Suprapubic skin (tissue), 4 donors: Measurements from ENCODE around the gene GNAL.

Source experiments
- EP300 ChIP-seq: sonication (generic); formaldehyde crosslinking; IDR thresholded peaks from one replicate; pipeline ENCODE4 v1.6.1; 2017; ENCODE audit warnings: antibody characterized with exemption
- POLR2A ChIP-seq, 2 donors: fragments of 450-650 bp; IDR thresholded peaks; one replicate each; pipeline ENCODE4 v1.6.1; 2017; ENCODE audit warnings: antibody characterized with exemption in 2 of 2, mild to moderate bottlenecking in 2 of 2, moderate library complexity in 2 of 2
- POLR2AphosphoS5 ChIP-seq, 3 donors: sonication (generic); formaldehyde crosslinking; IDR thresholded peaks; one replicate each; pipeline ENCODE4 v1.6.1; 2017; ENCODE audit warnings: antibody characterized with exemption in 3 of 3
- TF ChIP-seq, protein P1 (sequence below), 2 donors: fragments of 200-600 bp in 1 of 2; fragments of 450-650 bp in 1 of 2; sonication (generic) in 1 of 2; IDR thresholded peaks; one replicate each; pipeline ENCODE4 v1.5.1; 2016 to 2019; ENCODE audit warnings: antibody characterized with exemption in 2 of 2, mild to moderate bottlenecking in 1 of 2, moderate library complexity in 1 of 2

DNA sequence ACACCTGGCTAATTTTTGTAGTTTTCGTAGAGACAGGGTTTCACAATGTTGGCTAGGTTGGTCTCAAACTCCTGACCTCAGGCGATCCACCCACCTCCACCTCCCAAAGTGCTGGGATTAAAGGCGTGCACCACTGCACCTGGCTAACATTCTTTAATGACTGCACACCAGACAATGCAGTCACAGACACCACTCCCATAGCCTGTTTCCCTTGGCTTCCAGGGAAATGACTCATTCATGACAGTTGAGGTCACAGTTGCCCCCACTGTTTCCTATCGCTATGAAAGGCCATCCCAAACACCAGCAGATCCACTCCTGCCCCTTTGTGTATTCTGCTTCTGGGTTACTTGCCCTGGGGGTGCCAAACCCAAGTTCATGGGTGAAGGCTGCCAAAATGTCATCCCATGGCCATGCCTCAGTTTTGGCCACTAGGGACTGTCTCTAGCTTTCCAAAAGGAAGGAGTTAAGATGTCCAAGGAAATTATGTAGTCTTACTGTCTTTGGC is 170.9 kb downstream of the GNAL start:
- TF ChIP-seq, protein P1, sequence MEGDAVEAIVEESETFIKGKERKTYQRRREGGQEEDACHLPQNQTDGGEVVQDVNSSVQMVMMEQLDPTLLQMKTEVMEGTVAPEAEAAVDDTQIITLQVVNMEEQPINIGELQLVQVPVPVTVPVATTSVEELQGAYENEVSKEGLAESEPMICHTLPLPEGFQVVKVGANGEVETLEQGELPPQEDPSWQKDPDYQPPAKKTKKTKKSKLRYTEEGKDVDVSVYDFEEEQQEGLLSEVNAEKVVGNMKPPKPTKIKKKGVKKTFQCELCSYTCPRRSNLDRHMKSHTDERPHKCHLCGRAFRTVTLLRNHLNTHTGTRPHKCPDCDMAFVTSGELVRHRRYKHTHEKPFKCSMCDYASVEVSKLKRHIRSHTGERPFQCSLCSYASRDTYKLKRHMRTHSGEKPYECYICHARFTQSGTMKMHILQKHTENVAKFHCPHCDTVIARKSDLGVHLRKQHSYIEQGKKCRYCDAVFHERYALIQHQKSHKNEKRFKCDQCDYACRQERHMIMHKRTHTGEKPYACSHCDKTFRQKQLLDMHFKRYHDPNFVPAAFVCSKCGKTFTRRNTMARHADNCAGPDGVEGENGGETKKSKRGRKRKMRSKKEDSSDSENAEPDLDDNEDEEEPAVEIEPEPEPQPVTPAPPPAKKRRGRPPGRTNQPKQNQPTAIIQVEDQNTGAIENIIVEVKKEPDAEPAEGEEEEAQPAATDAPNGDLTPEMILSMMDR (IDR thresholded peaks at IDR 0.05): no peak
- TF ChIP-seq POLR2A (IDR thresholded peaks at IDR 0.05): no peak
- TF ChIP-seq POLR2AphosphoS5 (IDR thresholded peaks at IDR 0.05): peak in 1 of 3 donors; percentile 3
- no peak for TF ChIP-seq EP300
